Ecto neural progenitor cell (in vitro differentiated cells): ENCODE results near the gene PFDN1.

Experiments
- DNase-seq: peaks from one replicate; pipeline ENCODE4 v3.0.0-alpha.2; 2018; ENCODE audit warnings: low spot score

PFDN1 gene

DNA sequence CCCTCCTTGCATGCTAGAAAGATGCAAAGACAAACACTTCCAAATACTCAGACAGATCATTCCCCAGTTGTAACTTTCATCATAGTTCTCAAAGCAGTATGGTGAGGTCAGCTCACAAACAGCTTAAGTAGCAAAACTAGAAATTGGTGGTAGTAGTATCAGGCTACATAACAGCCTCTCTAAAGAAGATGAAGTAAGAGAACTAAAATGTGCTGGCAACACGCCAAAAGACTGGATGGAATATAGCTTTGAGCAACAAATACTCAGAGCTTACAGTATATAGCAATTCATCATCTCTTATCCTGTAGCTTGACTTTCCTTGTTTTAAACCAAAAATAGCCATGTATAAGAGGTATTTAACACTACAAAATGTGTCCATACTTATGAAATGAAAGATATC is 7.5 kb downstream of the PFDN1 start:
- no peak for DNase-seq

DNA sequence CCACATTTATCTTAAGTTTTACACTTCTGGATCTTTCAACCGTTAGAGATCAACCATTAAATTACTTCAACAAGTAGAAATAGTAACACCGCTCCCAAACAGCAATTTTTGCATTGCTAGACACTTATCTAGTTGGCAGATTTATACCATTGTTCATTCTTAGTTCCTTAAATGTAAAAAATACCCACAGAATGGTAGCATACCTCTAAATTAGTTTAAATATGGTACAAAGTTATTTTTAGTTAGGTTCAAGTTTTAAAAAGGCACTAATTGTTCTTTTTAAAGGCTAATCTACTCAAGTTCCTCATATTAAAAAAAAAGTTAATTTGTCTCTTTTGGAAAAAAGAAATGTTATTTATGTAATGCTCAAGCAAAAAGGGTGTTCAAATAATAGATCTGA is 8.1 kb downstream of the PFDN1 start:
- no peak for DNase-seq

DNA sequence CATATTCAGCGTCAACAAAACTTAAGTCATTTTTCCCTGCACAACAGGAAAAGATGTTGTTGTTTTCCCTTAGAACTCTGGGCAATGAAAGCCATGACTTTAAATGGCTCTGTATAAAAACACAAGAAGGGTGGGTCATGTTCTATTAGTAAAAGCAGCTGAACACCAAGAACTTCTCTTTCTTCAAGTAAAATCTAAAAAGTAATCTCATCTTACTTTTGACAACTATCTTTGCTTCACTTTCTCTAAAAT is 9.1 kb downstream of the PFDN1 start:
- no peak for DNase-seq

DNA sequence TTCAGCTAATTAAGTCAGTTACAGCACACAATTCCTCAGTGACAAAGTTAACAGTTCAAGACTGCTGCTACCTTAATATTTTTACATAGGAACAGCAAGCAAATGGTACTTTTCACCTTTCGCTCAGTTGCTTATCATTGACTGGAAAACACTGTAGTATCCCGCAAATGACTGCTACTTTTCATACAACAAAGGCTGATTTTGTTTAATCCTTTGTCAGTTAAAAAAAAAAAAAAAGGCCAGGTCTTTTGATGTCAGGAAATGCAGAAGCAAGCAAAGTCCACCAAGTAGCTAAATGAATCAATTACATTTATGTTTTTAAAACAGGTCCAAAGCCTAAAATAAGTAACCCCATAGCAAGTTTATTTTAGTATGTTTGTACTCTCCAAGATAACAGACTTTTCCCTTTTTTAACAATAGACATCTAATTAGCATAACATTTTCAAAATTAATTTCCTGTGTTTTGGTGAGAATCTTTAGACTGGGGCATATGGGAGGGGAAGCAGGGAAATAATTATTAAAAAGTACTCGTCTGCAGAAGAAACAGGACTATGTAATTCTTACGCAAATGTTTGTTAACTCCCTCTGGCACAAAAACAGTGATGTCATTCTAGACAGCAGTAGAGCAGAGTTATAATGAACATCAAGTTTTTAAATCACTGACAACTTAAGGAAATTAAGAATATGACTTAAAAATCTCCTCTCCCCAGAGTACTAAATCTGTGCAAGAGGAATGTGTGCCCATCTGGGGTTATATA is 9.6 kb downstream of the PFDN1 start:
- no peak for DNase-seq

DNA sequence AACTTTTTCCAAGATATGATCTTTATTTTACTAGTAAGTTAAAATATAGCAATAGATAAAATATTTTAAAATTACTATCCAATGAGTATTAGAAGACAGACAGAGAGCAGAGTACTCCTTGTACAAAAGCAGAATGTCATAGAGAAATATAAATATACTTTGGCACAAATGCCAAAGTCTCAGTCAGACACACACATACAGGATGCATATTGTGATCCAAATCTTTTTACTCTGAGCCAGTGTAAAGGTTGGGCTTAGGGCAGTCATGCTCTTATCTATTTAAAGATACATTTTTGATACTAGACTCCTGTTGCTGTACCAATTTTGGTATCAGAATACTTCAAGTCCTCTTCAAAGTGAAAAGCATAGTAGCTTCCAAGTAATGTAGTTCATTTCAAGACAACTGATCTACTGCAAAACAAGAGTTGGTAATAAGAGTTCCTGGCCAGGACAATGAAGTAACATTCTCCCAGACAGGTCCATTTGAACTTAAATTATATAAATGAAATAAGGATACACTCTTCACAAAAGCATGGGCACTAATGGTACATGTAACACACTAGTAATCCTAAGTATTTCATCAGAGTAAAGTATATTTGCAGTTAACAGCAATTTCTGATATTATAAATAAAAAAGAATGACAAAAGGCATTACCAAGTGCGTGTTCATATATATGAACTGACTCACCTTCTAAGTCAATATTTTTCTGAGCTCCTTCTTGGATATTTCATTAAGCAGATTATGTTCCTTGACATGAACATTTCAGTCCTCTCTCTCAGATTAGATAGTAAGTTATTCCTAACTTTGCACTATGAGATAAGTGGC is 10.5 kb downstream of the PFDN1 start:
- no peak for DNase-seq

DNA sequence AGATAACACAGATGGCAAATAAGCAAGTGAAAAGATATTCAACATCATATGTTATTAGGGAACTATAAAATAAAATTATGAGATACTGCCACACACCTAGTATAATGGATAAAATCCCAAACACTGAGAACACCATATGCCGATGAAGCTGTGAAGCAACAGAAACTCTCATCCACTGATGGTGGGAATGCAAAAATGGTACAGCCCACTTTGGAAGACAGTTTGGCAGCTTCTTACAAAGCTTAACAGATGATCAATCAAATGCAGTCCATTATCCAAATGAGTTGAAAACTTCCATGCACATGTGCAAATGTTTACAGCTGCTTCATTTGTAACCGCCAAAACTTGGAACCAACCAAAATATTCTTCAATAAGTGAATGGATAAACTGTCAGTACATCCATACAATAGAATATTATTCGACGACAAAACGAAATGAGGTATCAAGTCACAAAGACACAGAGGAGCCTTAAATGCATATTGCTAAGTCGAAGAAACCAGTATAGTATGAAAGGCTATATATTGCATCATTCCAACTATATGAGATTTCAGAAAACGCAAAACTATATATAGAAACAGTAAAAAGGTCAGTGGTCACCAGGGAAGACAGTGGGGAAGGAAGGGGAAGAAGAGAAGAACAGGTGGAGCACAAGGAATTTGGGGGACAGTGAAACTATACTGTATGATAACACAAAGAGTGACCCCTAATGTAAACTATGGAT is 14.9 kb downstream of the PFDN1 start:
- DNase-seq, result no peak

DNA sequence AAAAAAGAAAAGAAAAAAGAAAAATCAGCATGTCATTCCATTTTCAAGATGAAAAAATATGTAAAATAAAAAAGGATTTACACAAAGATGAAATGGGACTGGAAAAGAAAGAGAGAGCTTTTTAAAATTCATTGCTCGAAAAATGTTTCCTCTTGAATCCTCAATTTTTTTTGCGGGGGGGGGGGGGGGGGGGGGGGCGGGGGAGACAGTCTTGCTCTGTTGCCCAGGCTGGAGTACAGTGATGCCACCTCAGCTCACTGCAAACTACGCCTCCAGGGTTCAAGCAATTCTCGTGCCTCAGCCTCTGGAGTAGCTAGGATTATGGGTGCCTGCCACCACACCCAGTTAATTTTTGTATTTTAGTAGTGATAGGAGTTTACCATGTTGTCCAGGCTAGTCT is 16.5 kb downstream of the PFDN1 start:
- no peak for DNase-seq

DNA sequence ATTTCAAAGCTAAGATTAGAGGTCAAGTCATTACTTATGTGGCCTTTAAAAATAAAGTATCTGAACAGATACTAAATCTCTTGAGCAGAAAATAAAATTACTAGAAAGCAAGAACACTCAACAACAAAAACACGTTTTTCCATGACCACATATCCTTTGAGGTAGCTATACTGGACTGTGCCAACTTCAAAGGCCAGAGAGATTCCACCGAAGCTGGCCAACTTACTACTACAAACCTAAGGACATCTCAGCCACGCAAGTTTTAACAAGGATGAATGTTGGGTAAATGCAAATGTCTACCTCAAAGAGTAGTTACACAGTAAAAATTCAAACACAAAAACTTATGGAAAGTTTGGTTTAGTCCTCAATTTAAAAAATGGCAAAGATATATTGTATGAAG is 18.9 kb downstream of the PFDN1 start:
- DNase-seq, result no peak

DNA sequence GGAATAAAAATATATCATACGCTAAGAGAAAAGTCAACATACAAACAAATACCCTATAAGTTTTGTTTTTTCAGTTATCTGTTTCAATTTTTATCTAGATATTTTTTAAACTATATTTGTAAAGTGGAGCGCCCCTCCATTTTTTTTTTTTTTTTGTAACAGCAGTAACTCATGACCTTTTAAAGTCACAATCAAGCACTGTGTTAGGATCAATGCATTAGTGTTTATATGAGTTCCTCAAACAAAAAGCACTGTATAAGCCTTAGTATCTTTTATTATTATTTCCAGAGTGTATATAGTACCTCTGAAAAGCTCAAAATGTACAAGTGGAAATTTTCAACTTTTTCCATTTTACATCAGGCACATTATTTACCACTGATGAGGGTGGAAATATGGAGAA is 20.6 kb downstream of the PFDN1 start:
- no peak for DNase-seq

DNA sequence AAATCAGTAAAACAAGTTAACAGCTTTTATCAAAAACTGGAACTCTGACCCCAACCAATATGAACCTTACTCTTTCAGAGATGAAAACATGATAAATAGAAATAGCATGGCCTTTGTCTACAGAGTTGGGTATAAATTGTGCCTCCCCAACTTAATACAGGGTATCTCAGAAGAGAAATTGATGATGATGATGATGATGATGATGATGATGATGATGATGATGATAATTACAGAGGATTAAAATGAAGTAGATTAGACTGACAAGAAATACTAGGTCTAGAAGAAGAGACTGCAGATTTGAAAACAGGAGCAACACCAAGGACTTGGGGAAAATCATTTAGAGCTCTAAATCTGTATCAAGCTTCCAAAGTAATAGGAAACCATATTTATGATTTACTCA is 27.1 kb downstream of the PFDN1 start:
- no peak for DNase-seq

DNA sequence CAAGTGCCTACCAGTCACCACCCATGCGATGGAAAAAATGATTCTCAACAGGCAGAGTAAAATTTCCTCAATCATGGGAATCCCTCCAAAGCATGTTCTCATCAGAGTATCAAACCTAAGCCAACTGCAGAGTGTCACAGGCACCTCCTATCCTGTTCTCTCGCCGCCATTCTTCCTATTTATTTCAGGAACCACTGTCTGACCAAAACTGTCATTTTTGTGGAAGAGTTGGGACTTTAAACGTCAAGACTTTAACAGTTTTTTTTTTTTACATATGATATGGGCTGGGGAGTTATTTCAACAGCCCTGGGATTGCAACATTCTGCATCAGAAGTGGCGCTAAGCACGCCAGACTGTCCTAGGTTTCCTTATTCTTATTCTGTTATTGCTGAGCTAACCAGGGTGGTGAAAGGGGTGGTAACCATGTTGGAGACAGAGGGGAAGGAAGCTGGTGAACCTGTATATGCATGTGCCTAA is 29.5 kb downstream of the PFDN1 start:
- DNase-seq, result no peak

DNA sequence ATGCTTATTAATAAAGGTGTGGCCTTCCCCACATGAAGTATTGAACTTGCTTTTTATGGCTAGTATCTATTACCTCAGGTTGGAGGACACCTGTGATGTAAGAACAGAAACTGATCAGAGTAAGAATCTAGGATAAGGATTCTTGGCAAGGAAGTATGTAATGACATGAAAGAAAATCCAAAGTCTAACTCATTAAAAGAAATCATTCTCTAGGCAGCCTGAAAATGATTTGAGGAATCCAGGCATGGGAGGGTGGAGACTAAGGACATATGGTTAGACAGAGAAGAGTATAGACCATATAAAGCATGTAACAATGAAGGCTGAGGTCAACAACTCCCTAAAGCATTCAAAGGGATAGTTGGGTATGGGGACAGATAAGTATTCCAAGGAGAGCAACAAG is 32.9 kb downstream of the PFDN1 start:
- DNase-seq, result no peak

DNA sequence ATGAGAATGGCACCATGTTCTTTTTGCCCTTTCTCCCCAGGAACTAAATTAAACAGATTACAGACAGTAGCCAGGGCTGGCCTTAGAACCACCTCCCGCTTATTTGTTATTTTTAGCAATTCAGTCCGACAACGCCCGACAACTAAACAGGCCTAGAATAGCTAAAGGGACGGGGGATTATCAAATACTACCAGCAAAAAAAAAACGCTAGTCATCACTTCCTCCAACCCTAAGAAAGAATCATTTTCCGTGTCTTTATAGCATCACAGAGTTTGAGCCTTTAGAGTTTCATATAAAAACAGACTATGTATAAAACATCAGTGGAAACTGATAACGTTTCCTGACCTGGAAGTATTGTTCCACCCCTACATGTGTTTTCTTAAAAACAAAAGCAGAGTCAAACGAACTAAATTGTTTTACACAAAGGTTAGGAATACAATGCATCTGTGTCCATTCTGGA is 35.3 kb downstream of the PFDN1 start:
- DNase-seq, result no peak

DNA sequence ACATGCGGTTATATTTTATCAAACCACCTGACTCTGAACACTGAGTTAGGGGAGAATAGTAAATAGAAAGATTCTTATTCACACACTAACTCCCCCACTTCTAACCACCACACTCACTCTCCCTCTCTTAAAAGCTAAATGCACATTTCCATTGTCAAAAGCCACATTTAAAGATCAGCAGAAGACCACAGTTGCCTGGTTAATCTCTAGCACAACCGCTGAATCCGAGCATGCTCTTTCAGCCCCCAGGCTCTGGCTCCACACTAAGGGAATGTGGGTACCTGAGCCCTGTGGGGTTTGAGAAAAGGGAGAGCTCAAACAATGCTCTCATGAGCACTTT is 35.7 kb downstream of the PFDN1 start:
- no peak for DNase-seq

DNA sequence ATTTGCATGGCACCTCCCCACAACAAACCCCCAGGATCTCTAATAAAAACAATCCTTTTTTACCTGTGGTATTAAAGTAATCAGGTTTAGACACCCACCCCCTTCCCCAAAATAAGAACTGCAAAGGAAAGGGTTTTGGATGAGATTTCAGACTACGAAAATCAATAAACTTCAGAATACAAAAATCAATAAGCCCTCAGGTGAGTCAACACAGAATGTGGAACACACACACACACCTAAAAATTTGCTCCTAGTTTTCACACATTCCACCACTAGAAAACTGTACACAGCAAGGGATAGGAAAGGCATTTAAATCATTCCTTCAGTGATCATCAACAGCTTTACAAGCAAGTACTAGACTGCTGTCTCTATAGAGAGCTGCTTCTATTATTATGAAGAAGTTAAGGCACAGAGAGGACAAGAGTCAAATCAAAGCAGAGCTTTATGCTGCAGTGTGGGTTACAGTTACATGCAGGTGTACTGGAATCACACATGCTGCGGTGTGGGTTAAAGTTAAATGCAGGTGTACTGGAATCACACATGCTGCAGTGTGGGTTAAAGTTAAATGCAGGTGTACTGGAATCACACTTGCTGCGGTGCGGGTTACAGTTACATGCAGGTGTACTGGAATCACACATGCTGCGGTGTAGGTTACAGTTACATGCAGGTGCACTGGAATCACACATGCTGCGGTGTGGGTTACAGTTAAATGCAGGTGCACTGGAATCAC is 36.3 kb downstream of the PFDN1 start:
- no peak for DNase-seq

DNA sequence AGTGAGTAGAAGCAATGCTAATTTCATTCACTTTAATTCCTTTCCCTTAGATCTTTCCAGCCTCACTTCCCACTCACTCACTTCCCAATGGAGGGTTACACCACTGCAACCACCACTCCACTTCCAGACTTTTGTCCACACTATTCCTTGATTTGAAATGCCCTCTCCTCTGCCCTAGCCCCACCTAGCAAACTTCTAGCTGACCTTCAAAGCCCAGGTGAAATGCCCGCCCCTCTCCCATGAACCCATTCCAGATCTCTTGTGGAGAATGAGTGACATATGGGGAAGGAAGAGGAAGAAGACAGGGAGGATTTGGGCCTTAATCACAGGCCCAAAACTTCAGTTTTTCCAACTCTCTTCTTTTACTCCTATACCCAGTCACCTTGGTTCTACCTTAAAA is 37.1 kb downstream of the PFDN1 start:
- DNase-seq, result no peak

DNA sequence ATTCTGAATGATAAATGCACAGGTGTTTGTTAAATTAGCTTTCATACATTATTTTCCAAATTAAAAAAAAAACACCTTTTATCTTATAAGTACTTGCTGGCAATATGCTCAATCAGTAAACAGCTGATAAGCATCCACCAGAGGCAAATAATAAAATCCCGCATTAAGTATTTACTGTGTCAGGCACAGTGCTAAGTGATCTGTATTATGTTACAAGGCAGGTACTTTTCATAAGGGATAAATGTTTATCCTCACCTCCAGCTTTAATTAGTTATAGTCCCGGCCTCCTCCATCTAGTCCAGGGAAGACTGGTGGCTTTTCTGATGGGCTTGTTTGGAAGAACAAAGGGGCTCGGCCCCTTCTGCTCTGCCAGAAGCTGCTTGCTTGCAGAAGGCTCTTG is 40.1 kb downstream of the PFDN1 start:
- no peak for DNase-seq

DNA sequence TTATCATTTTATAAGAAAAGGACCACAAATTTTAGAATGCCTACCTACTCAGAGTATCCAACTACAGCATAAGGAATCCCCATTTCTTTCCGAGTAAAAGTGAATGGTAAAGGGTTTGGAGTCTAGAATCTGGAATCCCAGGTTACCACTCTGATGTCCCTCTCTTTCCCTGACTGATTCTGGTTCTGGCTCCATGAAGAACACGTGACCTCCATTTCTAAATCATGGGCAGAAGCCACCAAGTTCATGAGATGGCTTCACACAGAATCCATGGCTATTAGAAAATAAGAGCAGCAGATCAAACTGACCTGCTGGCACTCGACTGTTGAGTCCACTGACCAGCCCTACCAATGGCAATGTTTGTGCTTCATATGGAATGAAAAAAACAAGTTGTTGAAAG is 40.7 kb downstream of the PFDN1 start:
- no peak for DNase-seq

DNA sequence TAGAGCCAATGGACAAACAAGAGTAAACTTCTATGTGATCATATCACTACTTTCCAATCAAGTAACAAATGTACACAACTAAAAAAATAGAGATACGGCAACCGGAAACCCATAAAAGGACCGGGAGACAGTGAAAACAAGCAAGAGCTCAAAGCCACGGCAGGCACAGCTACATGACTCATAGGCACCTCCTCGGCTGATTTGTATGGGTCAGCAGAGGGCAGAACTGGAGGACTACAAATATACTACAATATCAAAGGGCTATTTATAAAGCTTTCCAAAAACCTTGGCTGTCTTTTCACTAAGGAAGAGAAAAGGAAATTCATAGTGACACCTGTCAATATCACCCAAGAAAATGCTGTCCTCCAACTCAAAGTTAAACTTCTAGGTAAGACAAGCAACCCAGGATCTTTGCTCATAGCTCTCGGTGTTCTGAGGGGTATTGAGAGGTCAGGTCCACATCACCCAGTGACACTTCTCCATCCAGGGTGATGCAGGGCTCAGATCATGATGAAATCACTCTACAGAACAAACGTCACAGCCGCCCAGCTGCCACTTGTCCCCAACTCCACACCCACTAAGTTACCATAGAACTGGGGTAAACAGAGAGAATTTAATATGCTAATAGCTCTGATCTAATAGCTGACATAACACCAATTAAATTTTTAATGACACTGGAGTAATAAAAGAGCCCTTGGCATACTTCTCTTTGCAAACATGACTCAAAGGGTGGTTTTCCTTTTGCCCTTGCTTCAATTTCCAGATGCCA is 41.3 kb downstream of the PFDN1 start:
- no peak for DNase-seq

DNA sequence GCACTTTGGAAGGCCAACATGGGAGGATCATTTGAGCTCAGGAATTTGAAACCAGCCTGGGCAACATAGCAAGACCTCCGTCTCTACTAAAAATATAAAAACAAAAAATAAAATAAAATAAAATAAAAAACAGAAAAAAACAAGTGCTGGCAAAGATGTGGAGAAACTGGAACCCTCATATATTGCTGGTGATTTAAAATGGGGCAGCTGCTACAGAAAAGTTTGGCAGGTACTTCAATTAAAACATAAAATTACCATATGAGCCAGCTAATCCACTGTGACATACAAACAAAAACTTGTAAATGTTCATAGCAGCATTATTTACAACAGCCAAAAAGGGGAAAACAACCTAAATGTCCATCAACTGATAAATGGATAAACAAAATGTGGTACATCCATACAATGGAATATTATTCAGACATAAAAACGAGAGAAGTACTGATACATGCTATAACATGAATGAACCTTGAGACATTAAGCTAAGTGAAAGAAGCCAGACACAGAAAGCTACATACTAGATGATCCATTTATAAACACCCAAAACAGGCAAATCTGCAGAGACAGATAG is 42.7 kb downstream of the PFDN1 start:
- no peak for DNase-seq

DNA sequence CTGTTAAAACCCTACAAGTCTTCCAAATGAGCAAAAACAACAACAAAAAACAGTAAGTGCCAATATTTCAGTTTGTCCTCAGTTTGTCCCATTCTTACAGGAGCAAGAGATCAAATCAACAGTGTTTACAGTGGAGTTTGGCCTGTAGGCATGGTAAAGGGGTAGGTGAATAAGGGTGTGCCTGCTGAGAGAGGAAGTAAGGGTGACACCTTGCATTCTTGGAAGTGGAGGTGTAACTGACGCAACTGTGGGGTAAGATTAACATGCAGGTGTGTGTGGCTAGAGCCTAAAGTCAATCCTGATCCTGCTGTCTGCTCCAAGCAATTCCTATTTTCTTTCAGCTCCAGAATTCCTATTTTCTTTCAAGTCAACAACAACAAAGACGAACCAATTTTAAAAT is 43.4 kb downstream of the PFDN1 start:
- DNase-seq, result no peak
